HFF-Myc (cell line): ENCODE results near the gene SPX.

Experiments
- DNase-seq: peaks from one replicate; pipeline ENCODE4 v3.0.0-alpha.2; 2011; ENCODE audit warnings: low read depth; ENCODE audit errors: extremely low read depth
- H3K4me3 ChIP-seq: replicated peaks from 2 replicates; pipeline ENCODE4 v1.5.1; 2011; ENCODE audit warnings: low read depth, mild to moderate bottlenecking, control low read depth, low read length
- CTCF ChIP-seq: IDR thresholded peaks from 2 replicates; pipeline ENCODE4 v1.5.1; 2012; ENCODE audit warnings: mild to moderate bottlenecking, low read depth, low read length, control low read depth; ENCODE audit errors: missing control alignments

Gene SPX

GRCh38 chr12:21509768-21510167 lies 16.3 kb upstream of the SPX start:
- no peak overlapping the region for H3K4me3 ChIP-seq
- no peak for TF ChIP-seq CTCF

GRCh38 chr12:21516281-21516680 lies 9.8 kb upstream of the SPX start:
- DNase-seq = no peak
- no peak overlapping the region for H3K4me3 ChIP-seq
- no peak for TF ChIP-seq CTCF

More at GRCh38 chr12:21509768-21510167, 16.3 kb upstream of the SPX start:
- DNase-seq = no peak

DNA sequence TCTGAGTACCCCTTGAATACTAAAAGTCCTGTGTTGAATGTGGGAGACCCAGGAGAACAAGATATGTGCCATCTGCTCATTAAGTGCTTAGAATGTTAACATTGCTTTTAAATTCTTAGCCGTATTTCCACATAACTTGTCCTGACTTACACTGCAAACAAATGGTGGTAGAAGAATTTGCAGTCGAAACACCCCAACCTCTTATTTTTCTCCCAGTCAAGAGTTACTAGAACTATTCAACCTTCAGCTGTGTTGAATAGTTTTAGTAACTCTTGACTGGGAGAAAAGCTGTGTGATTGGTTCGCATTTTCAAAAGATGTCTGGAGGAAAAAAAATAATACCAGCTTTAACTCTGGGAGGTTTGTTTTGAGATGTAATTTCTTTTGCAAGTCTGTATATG lies 7.6 kb upstream of the SPX start:
- DNase-seq = no peak
- TF ChIP-seq CTCF = no peak
- no peak overlapping the region for H3K4me3 ChIP-seq

GRCh38 chr12:21521541-21521940 lies 4.6 kb upstream of the SPX start:
- DNase-seq = no peak
- no peak overlapping the region for H3K4me3 ChIP-seq
- no peak for TF ChIP-seq CTCF

- DNase-seq = no peak
- no peak for TF ChIP-seq CTCF
Measured at GRCh38 chr12:21523148-21523547, 2.9 kb upstream of the SPX start.

DNA sequence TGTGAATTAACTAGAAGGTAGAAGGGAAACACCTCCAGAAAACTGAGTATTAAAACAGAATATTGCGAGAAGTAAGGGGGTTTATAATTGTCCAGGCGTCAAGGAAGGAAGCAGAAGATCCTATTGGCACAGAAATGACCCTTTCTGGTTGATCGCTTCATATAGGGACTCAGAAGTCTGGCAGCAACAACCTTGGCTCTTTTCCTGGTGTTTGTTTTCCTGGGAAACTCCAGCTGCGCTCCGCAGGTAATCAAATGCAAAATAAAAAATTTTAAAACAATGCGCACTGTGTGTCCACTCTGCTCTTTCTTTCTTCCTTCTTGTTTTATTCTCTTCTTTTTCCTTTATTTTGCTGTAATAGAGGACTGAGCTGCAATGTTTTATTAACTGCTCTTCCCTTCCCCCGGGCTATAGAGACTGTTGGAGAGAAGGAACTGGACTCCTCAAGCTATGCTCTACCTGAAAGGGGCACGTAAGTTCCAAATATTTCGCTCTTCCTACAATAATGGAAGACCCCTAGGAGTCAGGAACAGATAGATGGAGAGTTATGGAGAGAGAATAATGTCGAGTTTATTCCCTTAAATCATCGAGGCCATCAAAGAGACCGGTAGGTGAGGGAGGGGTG lies 737 bp downstream of the SPX start:
- no peak for DNase-seq
- no peak for TF ChIP-seq CTCF
- H3K4me3 ChIP-seq = no peak overlapping the region

More at GRCh38 chr12:21523148-21523547, 2.9 kb upstream of the SPX start:
- no peak overlapping the region for H3K4me3 ChIP-seq
